Caco-2 (cell line): Measurements from ENCODE around the gene DLX1. TPM values are rescaled to one million over a fixed set of nuclear protein-coding genes. Genes with fewer than 3 reads are reported as not detected.
"Not testable (repeated sequence)": the region's sequence is repeated elsewhere in the genome, so short reads cannot be mapped to it uniquely, and the experiment has no call there.

Source experiments
- BruUV-seq: library from RNA; stranded (reverse); fragments of 400-500 nt; replicated peaks from 2 replicates; lab custom pipeline; 2021; lab: Mats Ljungman, UMichigan
- CTCF ChIA-PET: fragments of 300-600 bp; sonication (Branson Sonifier 250); formaldehyde crosslinking; loops from one replicate; lab custom pipeline; 2022; ENCODE audit warnings: antibody characterized with exemption; lab: Charles Lee
- POLR2A ChIA-PET: fragments of 300-600 bp; sonication (Branson Sonifier 250); formaldehyde crosslinking; loops from one replicate; lab custom pipeline; 2022; ENCODE audit warnings: antibody characterized with exemption; lab: Charles Lee
- DNase-seq, 2 experiments: peaks; one replicate each; pipeline versions ENCODE4 v3.0.0 to v3.0.0-alpha.2; 2020 to 2022
- H3K27me3 ChIP-seq: replicated peaks from 2 replicates; pipeline ENCODE4 v1.6.0; 2011; ENCODE audit warnings: low read length; ENCODE audit not compliant: control insufficient read depth, insufficient read depth
- H3K36me3 ChIP-seq: 2 replicates; pipeline ENCODE4 v1.5.1; 2011; ENCODE audit warnings: low read length; ENCODE audit not compliant: control insufficient read depth, insufficient read depth
- H3K4me1 ChIP-seq: fragments of 250-450 bp; sonication (Bioruptor Pico); 2 replicates; pipeline ENCODE4 v1.5.1; 2020; ENCODE audit warnings: mild to moderate bottlenecking
- H3K4me3 ChIP-seq: 2 replicates; pipeline ENCODE4 v1.5.1; 2011; ENCODE audit warnings: low read depth, mild to moderate bottlenecking, control low read depth, low read length
- H3K9me3 ChIP-seq: fragments of 250-450 bp; sonication (Bioruptor Pico); 2 replicates; pipeline ENCODE4 v1.5.1; 2020; ENCODE audit warnings: mild to moderate bottlenecking, moderate library complexity
- H3K27ac Mint-ChIP-seq: one replicate; pipeline ENCODE4 v1.8.0; 2022; ENCODE audit warnings: mixed read lengths; ENCODE audit not compliant: unreplicated experiment
- H3K27me3 Mint-ChIP-seq: one replicate; pipeline ENCODE4 v1.8.0; 2022; ENCODE audit warnings: mixed read lengths; ENCODE audit not compliant: insufficient read depth, unreplicated experiment
- H3K36me3 Mint-ChIP-seq: one replicate; pipeline ENCODE4 v1.8.0; 2022; ENCODE audit warnings: mild to moderate bottlenecking, mixed read lengths; ENCODE audit not compliant: insufficient read depth, unreplicated experiment
- H3K4me1 Mint-ChIP-seq: one replicate; pipeline ENCODE4 v1.8.0; 2022; ENCODE audit warnings: low read depth, mixed read lengths; ENCODE audit not compliant: unreplicated experiment
- H3K4me3 Mint-ChIP-seq: one replicate; pipeline ENCODE4 v1.8.0; 2022; ENCODE audit warnings: mild to moderate bottlenecking, moderate library complexity, mixed read lengths; ENCODE audit not compliant: unreplicated experiment
- H3K9me3 Mint-ChIP-seq: one replicate; pipeline ENCODE4 v1.8.0; 2022; ENCODE audit warnings: mixed read lengths; ENCODE audit not compliant: unreplicated experiment
- intact Hi-C: fragments of 100-400 bp; cut with micrococcal nuclease; formaldehyde crosslinking; loops from one replicate; pipeline ENCODE4 v1.10.0; 2022; ENCODE audit not compliant: unreplicated experiment
- total RNA-seq: library from RNA; stranded (reverse); gene quantifications from 2 replicates; pipeline ENCODE4 v1.2.3, GENCODE V29; 2022
- TF ChIP-seq, protein P1 (sequence below), 2 experiments: fragments of 200-600 bp in 1 of 2; IDR thresholded peaks; 1 replicate in 1 of 2; 2 replicates in 1 of 2; pipeline versions ENCODE4 v1.5.1 to v1.8.0; 2011 to 2022; ENCODE audit warnings: antibody characterized with exemption in 1 of 2, control low read depth in 1 of 2, inconsistent platforms in 1 of 2, low read depth in 1 of 2, low read length in 1 of 2, mild to moderate bottlenecking in 1 of 2, moderate library complexity in 1 of 2; ENCODE audit not compliant: insufficient read depth in 1 of 2, severe bottlenecking in 1 of 2, unreplicated experiment in 1 of 2

DLX1 gene
- total RNA-seq, 1 experiment from 2014 or later, result 1.2 TPM

- intact Hi-C loops, result no loop called here
- ChIA-PET POLR2A (no interaction called here), CTCF (no interaction called here)
- Mint-ChIP-seq H3K36me3 (no peaks in the 10 kb centered on the region), H3K27ac (no peak overlapping the region), H3K4me3 (no peak overlapping the region), H3K4me1 (no peaks in the 10 kb centered on the region), H3K27me3 (peaks cover 7% of the 10 kb centered on the region), H3K9me3 (peaks cover 9% of the 10 kb centered on the region)
- Histone ChIP-seq H3K36me3 (no peaks in the 10 kb centered on the region), H3K4me1 (no peaks in the 10 kb centered on the region), H3K4me3 (no peak overlapping the region), H3K27me3 (no peaks in the 10 kb centered on the region), H3K9me3 (no peaks in the 10 kb centered on the region)
- no peak for DNase-seq
- BruUV-seq, result no TSS peak
- TF ChIP-seq, protein P1, sequence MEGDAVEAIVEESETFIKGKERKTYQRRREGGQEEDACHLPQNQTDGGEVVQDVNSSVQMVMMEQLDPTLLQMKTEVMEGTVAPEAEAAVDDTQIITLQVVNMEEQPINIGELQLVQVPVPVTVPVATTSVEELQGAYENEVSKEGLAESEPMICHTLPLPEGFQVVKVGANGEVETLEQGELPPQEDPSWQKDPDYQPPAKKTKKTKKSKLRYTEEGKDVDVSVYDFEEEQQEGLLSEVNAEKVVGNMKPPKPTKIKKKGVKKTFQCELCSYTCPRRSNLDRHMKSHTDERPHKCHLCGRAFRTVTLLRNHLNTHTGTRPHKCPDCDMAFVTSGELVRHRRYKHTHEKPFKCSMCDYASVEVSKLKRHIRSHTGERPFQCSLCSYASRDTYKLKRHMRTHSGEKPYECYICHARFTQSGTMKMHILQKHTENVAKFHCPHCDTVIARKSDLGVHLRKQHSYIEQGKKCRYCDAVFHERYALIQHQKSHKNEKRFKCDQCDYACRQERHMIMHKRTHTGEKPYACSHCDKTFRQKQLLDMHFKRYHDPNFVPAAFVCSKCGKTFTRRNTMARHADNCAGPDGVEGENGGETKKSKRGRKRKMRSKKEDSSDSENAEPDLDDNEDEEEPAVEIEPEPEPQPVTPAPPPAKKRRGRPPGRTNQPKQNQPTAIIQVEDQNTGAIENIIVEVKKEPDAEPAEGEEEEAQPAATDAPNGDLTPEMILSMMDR (IDR thresholded peaks at IDR 0.05; ENCODE audit: insufficient read depth in 1 of 2, low read depth in 1 of 2, low read length in 1 of 2, severe bottlenecking in 1 of 2, unreplicated experiment in 1 of 2), result no peak
Measured at GRCh38 chr2:172137109-172137508, 51.8 kb downstream of the DLX1 start.

- TF ChIP-seq, protein P1 (IDR thresholded peaks at IDR 0.05; ENCODE audit: insufficient read depth in 1 of 2, low read depth in 1 of 2, low read length in 1 of 2, severe bottlenecking in 1 of 2, unreplicated experiment in 1 of 2), result no peak
Measured at GRCh38 chr2:172137943-172138342, 52.6 kb downstream of the DLX1 start.

GRCh38 chr2:172138727-172139126, 53.4 kb downstream of the DLX1 start:
- H3K4me1 ChIP-seq, CTCF ChIA-PET, H3K36me3 ChIP-seq, H3K9me3 ChIP-seq, H3K4me3 Mint-ChIP-seq, H3K4me1 Mint-ChIP-seq, H3K9me3 Mint-ChIP-seq, H3K27me3 ChIP-seq, H3K4me3 ChIP-seq, H3K27ac Mint-ChIP-seq, H3K36me3 Mint-ChIP-seq, intact Hi-C loops, H3K27me3 Mint-ChIP-seq, DNase-seq, BruUV-seq, POLR2A ChIA-PET: not testable (repeated sequence)

More at GRCh38 chr2:172137943-172138342, 52.6 kb downstream of the DLX1 start:
- ChIA-PET POLR2A (no interaction called here), CTCF (no interaction called here)
- Mint-ChIP-seq H3K4me1 (no peaks in the 10 kb centered on the region), H3K27ac (no peak overlapping the region), H3K36me3 (no peaks in the 10 kb centered on the region), H3K4me3 (no peak overlapping the region), H3K9me3 (peaks cover 9% of the 10 kb centered on the region), H3K27me3 (peaks cover 7% of the 10 kb centered on the region)
- Histone ChIP-seq H3K9me3 (no peaks in the 10 kb centered on the region), H3K4me1 (no peaks in the 10 kb centered on the region), H3K4me3 (no peak overlapping the region), H3K27me3 (no peaks in the 10 kb centered on the region), H3K36me3 (no peaks in the 10 kb centered on the region)
- no peak for DNase-seq
- intact Hi-C loops, result no loop called here
- BruUV-seq, result no TSS peak

Other genes with a start within 250 kb of the DLX1 start
- gene SLC25A12, start 191.3 kb upstream of the DLX1 start, total RNA-seq, result 5.0 and 5.3 TPM in 2 replicates
- 72.0 and 74.3 TPM in 2 replicates for gene HAT1, start 163.0 kb upstream of the DLX1 start, total RNA-seq
- gene METAP1D, start 85.6 kb upstream of the DLX1 start, total RNA-seq, result 8.5 and 10.4 TPM in 2 replicates
- gene DLX2, start 17.4 kb downstream of the DLX1 start, total RNA-seq, result 0.79 and 0.82 TPM in 2 replicates